ENCODE results near the gene CCNY.

DNA sequence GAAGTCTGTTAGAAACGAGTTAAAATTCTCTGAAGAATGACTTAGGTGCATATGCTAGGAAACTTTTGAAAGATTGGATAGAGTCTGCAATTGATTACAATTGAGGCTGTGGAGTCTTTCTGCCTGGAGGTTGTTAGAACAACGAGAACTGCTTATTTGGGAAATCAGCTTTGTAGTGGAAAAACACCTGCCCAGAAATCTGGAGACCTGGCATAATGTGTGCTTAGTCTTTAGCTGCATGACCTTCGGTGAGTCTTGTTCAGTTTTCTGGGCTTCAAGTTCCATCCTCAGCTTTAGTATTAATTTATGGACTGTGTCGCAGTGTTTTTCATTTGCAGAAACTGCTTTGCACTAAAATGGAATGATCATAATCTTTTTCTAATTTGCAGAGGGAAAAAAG lies 31.7 kb downstream of the CCNY start:
- TF ChIP-seq, protein P1, sequence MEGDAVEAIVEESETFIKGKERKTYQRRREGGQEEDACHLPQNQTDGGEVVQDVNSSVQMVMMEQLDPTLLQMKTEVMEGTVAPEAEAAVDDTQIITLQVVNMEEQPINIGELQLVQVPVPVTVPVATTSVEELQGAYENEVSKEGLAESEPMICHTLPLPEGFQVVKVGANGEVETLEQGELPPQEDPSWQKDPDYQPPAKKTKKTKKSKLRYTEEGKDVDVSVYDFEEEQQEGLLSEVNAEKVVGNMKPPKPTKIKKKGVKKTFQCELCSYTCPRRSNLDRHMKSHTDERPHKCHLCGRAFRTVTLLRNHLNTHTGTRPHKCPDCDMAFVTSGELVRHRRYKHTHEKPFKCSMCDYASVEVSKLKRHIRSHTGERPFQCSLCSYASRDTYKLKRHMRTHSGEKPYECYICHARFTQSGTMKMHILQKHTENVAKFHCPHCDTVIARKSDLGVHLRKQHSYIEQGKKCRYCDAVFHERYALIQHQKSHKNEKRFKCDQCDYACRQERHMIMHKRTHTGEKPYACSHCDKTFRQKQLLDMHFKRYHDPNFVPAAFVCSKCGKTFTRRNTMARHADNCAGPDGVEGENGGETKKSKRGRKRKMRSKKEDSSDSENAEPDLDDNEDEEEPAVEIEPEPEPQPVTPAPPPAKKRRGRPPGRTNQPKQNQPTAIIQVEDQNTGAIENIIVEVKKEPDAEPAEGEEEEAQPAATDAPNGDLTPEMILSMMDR (conservative IDR thresholded peaks at IDR 0.05; ENCODE audit: low read length), result no peak
- TF ChIP-seq EZH2phosphoT487 (IDR thresholded peaks at IDR 0.05; ENCODE audit: borderline replicate concordance, low read depth, low read length), result no peak

All from OCI-LY7 (cell line).